Chondrocyte (in vitro differentiated cells): ENCODE measurements around the gene PLA2G4B. TPM values are rescaled to one million over a fixed set of nuclear protein-coding genes. Genes with fewer than 3 reads are reported as not detected.

Source experiments
- DNase-seq: peaks from one replicate; pipeline ENCODE4 v3.0.0; 2021; ENCODE audit warnings: mixed read lengths, low spot score
- H3K27ac Mint-ChIP-seq: one replicate; pipeline ENCODE4 v1.8.0; 2021; ENCODE audit warnings: mild to moderate bottlenecking, moderate library complexity, mixed read lengths; ENCODE audit not compliant: unreplicated experiment
- H3K27me3 Mint-ChIP-seq: 2 replicates; pipeline ENCODE4 v1.8.0; 2021; ENCODE audit warnings: low read depth, mixed read lengths
- H3K36me3 Mint-ChIP-seq: 2 replicates; pipeline ENCODE4 v1.8.0; 2021; ENCODE audit warnings: low read depth, mixed read lengths
- H3K4me1 Mint-ChIP-seq: 2 replicates; pipeline ENCODE4 v1.8.0; 2021; ENCODE audit warnings: low read depth, mild to moderate bottlenecking, mixed read lengths
- H3K4me3 Mint-ChIP-seq: one replicate; pipeline ENCODE4 v1.8.0; 2021; ENCODE audit warnings: mild to moderate bottlenecking, moderate library complexity, mixed read lengths; ENCODE audit not compliant: unreplicated experiment
- H3K9me3 Mint-ChIP-seq: 2 replicates; pipeline ENCODE4 v1.8.0; 2021; ENCODE audit warnings: low read depth, mixed read lengths
- total RNA-seq: library from RNA; stranded (reverse); gene quantifications from 3 replicates; pipeline ENCODE4 v1.2.1, GENCODE V29; 2021
- TF ChIP-seq, protein P1 (sequence below): fragments of 200-600 bp; sonication (generic); IDR thresholded peaks from 2 replicates; pipeline ENCODE4 v1.5.0; 2021; ENCODE audit warnings: antibody characterized with exemption, mild to moderate bottlenecking, moderate library complexity

PLA2G4B gene
- total RNA-seq, 1 donor from 2014 or later, result 3.4 TPM

DNA sequence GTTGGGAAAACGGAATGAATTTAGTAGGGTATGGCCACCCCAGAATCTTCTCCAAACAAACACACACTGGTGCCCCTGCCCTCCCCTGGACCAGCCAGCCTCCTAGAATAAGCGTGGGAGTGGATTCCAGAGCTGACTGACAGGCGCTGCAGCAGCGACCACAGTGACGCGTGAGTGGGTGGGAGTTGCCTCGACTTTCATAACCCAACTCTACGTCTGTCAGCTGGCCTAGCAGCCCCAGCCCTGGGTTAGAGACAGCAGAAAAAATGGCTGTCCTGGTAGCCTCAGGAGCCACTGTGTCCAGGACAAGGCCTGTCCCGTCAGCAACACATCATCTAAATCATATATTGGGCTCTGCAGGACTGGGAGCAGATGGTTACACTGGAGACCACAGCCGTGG lies 10.0 kb downstream of the PLA2G4B start:
- no peaks in the 10 kb centered on the region for H3K27me3 Mint-ChIP-seq
- H3K4me3 Mint-ChIP-seq, result no peak overlapping the region
- no peaks in the 10 kb centered on the region for H3K4me1 Mint-ChIP-seq
- H3K9me3 Mint-ChIP-seq, result no peaks in the 10 kb centered on the region
- peaks cover 15% of the 10 kb centered on the region for H3K36me3 Mint-ChIP-seq
- no peak overlapping the region for H3K27ac Mint-ChIP-seq
- no peak for DNase-seq
- TF ChIP-seq, protein P1, sequence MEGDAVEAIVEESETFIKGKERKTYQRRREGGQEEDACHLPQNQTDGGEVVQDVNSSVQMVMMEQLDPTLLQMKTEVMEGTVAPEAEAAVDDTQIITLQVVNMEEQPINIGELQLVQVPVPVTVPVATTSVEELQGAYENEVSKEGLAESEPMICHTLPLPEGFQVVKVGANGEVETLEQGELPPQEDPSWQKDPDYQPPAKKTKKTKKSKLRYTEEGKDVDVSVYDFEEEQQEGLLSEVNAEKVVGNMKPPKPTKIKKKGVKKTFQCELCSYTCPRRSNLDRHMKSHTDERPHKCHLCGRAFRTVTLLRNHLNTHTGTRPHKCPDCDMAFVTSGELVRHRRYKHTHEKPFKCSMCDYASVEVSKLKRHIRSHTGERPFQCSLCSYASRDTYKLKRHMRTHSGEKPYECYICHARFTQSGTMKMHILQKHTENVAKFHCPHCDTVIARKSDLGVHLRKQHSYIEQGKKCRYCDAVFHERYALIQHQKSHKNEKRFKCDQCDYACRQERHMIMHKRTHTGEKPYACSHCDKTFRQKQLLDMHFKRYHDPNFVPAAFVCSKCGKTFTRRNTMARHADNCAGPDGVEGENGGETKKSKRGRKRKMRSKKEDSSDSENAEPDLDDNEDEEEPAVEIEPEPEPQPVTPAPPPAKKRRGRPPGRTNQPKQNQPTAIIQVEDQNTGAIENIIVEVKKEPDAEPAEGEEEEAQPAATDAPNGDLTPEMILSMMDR, result no peak

GRCh38 chr15:41849204-41849603 lies 10.6 kb downstream of the PLA2G4B start:
- TF ChIP-seq, protein P1, result no peak
- H3K27ac Mint-ChIP-seq, result no peak overlapping the region
- no peaks in the 10 kb centered on the region for H3K27me3 Mint-ChIP-seq

GRCh38 chr15:41849861-41850260 lies 11.2 kb downstream of the PLA2G4B start:
- TF ChIP-seq, protein P1, result no peak
- Mint-ChIP-seq H3K4me3 (no peak overlapping the region), H3K9me3 (no peaks in the 10 kb centered on the region), H3K27me3 (no peaks in the 10 kb centered on the region), H3K36me3 (peaks cover 15% of the 10 kb centered on the region), H3K27ac (no peak overlapping the region), H3K4me1 (no peaks in the 10 kb centered on the region)
- no peak for DNase-seq

More at GRCh38 chr15:41849204-41849603, 10.6 kb downstream of the PLA2G4B start:
- Mint-ChIP-seq H3K36me3 (peaks cover 15% of the 10 kb centered on the region), H3K4me3 (no peak overlapping the region), H3K9me3 (no peaks in the 10 kb centered on the region), H3K4me1 (no peaks in the 10 kb centered on the region)
- DNase-seq, result no peak

- Mint-ChIP-seq H3K36me3 (peaks cover 14% of the 10 kb centered on the region), H3K27me3 (no peaks in the 10 kb centered on the region), H3K4me1 (no peaks in the 10 kb centered on the region), H3K9me3 (no peaks in the 10 kb centered on the region), H3K4me3 (no peak overlapping the region), H3K27ac (no peak overlapping the region)
- no peak for DNase-seq
- TF ChIP-seq, protein P1, result no peak
Measured at GRCh38 chr15:41850482-41851166, 12.0 kb downstream of the PLA2G4B start.

DNA sequence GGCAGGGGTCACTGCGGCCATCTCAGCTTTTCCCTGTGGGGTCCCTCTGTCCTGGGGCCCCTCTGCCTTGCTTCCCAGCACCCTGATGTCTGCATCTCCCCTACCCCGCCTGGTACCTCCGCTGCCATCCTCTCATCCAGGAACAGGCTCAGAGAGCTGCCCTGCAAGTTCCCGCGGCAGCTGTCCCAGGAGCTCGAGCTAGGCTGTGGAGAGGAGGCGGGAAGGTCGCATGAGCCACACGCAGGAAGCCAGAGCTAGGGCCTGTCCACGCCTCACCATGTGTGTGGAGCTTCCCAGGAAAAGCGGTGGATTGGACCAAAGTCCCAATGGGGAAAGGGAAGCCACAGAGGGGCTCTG lies 12.5 kb downstream of the PLA2G4B start:
- Mint-ChIP-seq H3K4me3 (no peak overlapping the region), H3K27me3 (no peaks in the 10 kb centered on the region), H3K27ac (no peak overlapping the region), H3K9me3 (no peaks in the 10 kb centered on the region), H3K4me1 (no peaks in the 10 kb centered on the region), H3K36me3 (peaks cover 12% of the 10 kb centered on the region)
- TF ChIP-seq, protein P1, result no peak
- no peak for DNase-seq
